H1 (cell line): ENCODE data around the gene SCAF1.

Experiments used
- CTCF ChIP-seq, 3 experiments: IDR thresholded peaks; 1 replicate in 2 of 3; 2 replicates in 1 of 3; pipeline versions ENCODE4 v1.5.1 to v1.6.1; 2011; ENCODE audit warnings: low read length in 3 of 3, mild to moderate bottlenecking in 3 of 3, inconsistent platforms in 2 of 3, low read depth in 1 of 3, moderate library complexity in 1 of 3; ENCODE audit not compliant: insufficient read depth in 1 of 3; ENCODE audit errors: control extremely low read depth in 1 of 3
- MAX ChIP-seq: IDR thresholded peaks from 2 replicates; pipeline ENCODE4 v1.6.1; 2012; ENCODE audit warnings: inconsistent platforms

GRCh38 chr19:49664171-49665035 lies 22.4 kb downstream of the SCAF1 start:
- TF ChIP-seq MAX (peak; percentile 84), CTCF (IDR thresholded peaks at IDR 0.05; ENCODE audit: control extremely low read depth in 1 of 3, insufficient read depth in 1 of 3, low read depth in 1 of 3, low read length in 3 of 3) (no peak)
